HG03103 (cell line): ENCODE data around the gene ZNF154.

Source experiments
- ATAC-seq: cut with Tn5 transposase; IDR thresholded peaks from one replicate; pipeline ENCODE4 v1.9.1; 2021; ENCODE audit warnings: low read depth; ENCODE audit not compliant: unreplicated experiment

The ZNF154 gene

DNA sequence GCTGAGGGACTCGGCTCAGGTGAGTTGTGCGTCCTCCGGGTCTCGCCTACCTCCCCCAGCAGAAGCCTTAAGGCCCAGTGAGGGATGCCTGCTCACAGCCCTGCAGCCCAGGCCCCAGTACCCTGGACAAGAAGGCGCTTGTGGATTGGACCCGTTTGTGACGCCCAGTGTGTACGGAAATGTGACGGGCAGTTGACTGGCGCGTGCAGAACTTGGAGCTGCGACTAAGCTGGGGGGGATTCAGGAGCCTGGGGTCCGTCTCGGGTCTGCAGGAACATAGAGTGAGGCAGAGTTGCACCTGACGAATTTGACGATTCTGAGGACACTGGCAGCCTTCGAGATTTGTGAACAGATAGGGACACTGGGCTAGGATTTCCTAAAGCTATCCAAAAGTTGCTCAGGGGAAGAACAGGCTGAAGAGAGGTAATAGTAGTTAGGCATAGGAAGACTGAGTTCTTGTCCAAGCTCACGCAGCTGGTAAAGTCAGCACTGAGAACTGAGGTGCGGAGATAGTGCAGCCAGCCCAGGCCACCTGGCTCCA lies 26.7 kb downstream of the ZNF154 start:
- ATAC-seq: no peak

DNA sequence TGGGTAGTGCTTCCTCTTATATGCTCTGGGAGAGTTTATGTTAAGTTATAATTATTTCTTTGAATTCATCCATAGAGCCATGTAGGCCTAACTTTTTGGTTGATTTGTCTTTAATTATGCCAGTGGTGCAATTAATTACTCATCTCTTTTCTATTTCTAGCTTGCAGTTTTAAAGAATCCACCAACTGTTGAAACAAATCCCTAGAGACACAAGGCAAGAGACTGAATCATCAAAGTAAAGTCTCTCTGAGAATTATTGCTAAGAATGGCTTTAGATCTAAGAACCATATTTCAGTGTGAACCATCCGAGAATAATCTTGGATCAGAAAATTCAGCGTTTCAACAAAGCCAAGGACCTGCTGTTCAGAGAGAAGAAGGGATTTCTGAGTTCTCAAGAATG lies 33.1 kb downstream of the ZNF154 start:
- no peak for ATAC-seq

DNA sequence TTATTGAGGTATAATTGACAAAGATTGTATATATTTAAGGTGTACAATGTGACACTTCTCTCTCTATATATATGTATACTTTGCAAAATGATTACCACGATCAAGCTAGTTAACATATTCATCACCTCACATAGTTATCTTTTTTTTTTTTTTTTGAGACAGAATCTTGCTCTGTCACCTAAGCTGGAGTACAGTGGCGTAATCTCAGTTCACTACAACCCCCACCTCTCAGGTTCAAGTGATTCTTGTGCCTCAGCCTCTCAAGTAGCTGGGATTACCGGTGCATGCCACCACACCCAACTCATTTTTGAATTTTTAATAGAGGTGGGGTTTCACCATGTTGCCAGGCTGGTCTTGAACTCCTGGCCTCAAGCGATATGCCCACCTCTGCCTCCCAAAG lies 36.5 kb downstream of the ZNF154 start:
- no peak for ATAC-seq

DNA sequence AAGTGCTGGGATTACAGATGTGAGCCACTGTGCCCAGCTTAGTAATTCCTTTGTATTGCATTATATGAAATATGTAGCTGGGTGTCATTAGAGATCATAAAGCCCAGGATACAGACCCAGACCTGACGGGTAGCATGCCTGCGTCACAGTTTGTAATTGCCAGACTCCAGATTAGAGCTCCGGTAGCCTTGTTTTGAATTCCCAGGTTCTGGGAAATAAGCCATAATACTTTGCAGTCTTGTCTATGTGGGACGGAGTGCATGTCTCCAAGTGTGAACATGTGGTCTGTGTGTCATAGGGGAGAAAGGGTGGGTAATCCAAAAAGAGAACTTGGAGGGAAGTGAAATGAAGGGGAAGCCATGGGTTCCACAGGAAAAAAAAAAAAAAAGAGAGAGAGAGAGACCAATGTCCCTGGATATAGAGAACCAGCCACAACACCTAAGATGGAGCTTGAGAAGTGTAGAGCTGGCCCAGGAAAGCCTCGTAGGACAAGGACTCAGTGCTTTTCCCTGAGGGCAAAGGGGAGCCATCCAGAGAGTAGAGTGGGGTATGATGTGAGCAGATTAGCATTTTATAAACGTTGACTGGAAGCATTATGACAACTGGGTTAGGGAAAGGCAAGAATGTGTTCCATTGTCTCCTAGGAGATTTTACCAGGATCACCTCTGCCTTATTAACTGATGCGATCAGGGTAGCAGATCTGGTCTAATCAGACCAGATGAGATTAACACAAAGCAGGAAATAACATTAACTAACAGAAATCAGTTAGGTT lies 37.7 kb downstream of the ZNF154 start:
- no peak for ATAC-seq

DNA sequence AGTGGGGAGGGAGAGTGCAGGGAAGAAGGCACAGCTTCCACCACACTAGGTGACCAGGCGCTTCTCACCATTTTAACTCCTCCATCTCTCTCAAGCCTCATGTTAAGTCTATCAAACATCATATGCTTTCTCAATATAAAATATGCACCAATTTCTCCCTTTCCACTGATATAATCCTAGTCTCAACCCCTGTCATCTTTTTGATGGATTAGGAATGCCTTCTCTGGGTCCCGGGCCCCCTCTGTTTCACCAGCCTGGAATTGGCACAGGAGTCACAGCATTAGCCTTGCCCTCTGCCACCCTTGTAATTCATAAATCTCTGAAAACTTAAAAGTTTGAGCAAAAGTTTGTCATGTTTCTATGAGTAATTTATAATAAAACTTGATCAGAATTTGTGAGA lies 40.4 kb downstream of the ZNF154 start, which contains the start of gene ZSCAN4:
ZSCAN4 (plus strand) TSS at position 301 of the 400 bp plus-strand sequence. CDS start 7,211 bp downstream, outside the sequence.
- ATAC-seq: no peak

GRCh38 chr19:57667228-57667627 lies 41.8 kb downstream of the ZNF154 start:
- no peak for ATAC-seq

- ATAC-seq: no peak
Measured at GRCh38 chr19:57665261-57665806, 43.7 kb downstream of the ZNF154 start.

GRCh38 chr19:57664269-57665127 lies 44.5 kb downstream of the ZNF154 start:
- ATAC-seq: no peak

GRCh38 chr19:57656346-57656745 lies 52.7 kb downstream of the ZNF154 start:
- ATAC-seq: no peak

- no peak for ATAC-seq
Measured at GRCh38 chr19:57655443-57655842, 53.6 kb downstream of the ZNF154 start.

GRCh38 chr19:57653689-57654088 lies 55.3 kb downstream of the ZNF154 start:
- no peak for ATAC-seq

DNA sequence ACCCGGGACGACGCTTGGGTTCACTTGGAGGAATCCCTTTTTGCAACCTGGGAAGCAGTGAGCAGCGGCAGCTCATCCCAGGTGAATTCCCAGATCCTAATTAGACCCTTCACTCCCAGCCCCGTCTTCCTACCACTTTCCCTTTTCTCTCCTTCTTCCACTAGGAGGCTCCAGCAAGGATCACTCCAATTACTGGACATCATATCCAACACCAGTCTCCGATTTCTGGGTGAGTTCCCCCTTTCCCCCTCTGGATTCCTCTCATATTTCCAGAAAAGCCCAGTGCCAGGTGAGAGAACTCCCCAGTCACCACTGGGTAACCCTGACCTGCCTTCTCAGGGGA lies 57.4 kb downstream of the ZNF154 start:
- ATAC-seq: no peak

GRCh38 chr19:57648331-57649003 lies 60.5 kb downstream of the ZNF154 start:
- no peak for ATAC-seq
